Uterus (tissue), 4 donors: ENCODE data around the gene NR1H3. TPM values are rescaled to one million over a fixed set of nuclear protein-coding genes. Genes with fewer than 3 reads are reported as not detected.
A peak's percentile ranks its signal among the peaks of the same experiment; 100 is the strongest.

ENCODE experiments used
- DNase-seq, 2 donors: peaks; one replicate each; pipeline ENCODE4 v3.0.0-alpha.2; 2019 to 2020
- H3K27ac ChIP-seq, 2 donors: fragments of 200-600 bp; sonication (generic); 1 replicate in 1 of 2; 2 replicates in 1 of 2; pipeline ENCODE4 v1.5.1; 2016 to 2018
- H3K27me3 ChIP-seq, 2 donors: fragments of 200-600 bp; sonication (generic); one replicate each; pipeline ENCODE4 v1.5.1; 2018 to 2019; ENCODE audit warnings: control low read depth in 1 of 2
- H3K36me3 ChIP-seq, 2 donors: fragments of 200-600 bp; sonication (generic); one replicate each; pipeline ENCODE4 v1.5.1; 2019; ENCODE audit warnings: control low read depth in 1 of 2
- H3K4me1 ChIP-seq, 2 donors: fragments of 200-600 bp; sonication (generic); one replicate each; pipeline ENCODE4 v1.5.1; 2018 to 2019; ENCODE audit warnings: control low read depth in 1 of 2
- H3K4me3 ChIP-seq, 2 donors: fragments of 200-600 bp; sonication (generic); 1 replicate in 1 of 2; 2 replicates in 1 of 2; pipeline ENCODE4 v1.5.1; 2018 to 2019; ENCODE audit warnings: mild to moderate bottlenecking in 1 of 2
- H3K9me3 ChIP-seq, 2 donors: fragments of 200-600 bp; sonication (generic); one replicate each; pipeline ENCODE4 v1.5.1; 2019; ENCODE audit warnings: control low read depth in 1 of 2
- POLR2A ChIP-seq, 2 donors: fragments of 450-650 bp; IDR thresholded peaks; one replicate each; pipeline ENCODE4 v1.6.1; 2016; ENCODE audit warnings: antibody characterized with exemption in 2 of 2, mild to moderate bottlenecking in 1 of 2, moderate library complexity in 1 of 2
- intact Hi-C: fragments of 100-400 bp; cut with DNase I; formaldehyde crosslinking; loops from one replicate; pipeline ENCODE4 v1.15.1; 2023; ENCODE audit warnings: low total_unique reads
- total RNA-seq, 4 donors: library from RNA; depleted of rRNA in 3 of 4; stranded (reverse); fragments of >200 nt in 3 of 4; gene quantifications; one replicate each; pipeline versions ENCODE4 v1.1.0 to v1.2.4, GENCODE V29; 2014 to 2023
- TF ChIP-seq, protein P1 (sequence below), 4 experiments: fragments of 200-600 bp in 2 of 4; fragments of 450-650 bp in 2 of 4; sonication (generic) in 2 of 4; IDR thresholded peaks; one replicate each; pipeline ENCODE4 v1.5.1; 2016 to 2019; ENCODE audit warnings: antibody characterized with exemption in 4 of 4, mild to moderate bottlenecking in 2 of 4, moderate library complexity in 1 of 4
- donor health status: DM: yes; HTN: yes; CAD: no.

Gene NR1H3
- total RNA-seq, 4 donors from 2014 or later = 14.1 to 49.0 (median 31.9) TPM

DNA sequence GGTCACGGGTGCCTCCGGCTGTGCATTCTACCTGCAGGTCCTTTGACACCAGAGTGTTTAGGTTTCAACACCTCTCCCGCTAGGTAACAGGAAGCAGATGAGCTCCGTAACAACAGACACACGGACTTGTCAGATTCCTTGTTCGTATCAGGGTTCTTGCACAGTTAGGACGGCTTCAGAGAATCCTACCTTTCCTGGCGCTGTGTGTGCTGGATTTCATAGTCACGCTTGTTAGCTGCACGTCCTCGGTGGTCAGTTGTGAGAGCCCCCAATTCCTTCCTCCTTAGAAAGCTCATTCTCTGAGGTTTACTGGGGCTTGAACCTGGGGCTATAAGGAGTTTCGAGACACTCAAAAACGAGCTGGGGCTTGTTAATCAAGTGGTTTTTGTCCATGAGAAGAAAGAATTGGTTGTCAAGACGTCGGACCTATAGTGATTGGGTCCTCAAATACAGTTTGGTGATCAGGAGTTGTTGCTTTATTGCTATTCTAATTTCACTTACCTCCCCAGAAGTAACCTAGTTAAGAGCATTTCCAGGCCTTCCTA, 42.4 kb upstream of the NR1H3 start:
- Histone ChIP-seq H3K27ac (peak overlapping the region; percentile 94 to 99), H3K4me1 (no peaks in the 10 kb centered on the region), H3K36me3 (no peaks in the 10 kb centered on the region), H3K4me3 (peak overlapping the region; percentile 57 to 90), H3K9me3 (no peaks in the 10 kb centered on the region), H3K27me3 (no peaks in the 10 kb centered on the region)
- intact Hi-C loops = no loop called here
- no peak for DNase-seq
- TF ChIP-seq, protein P1, sequence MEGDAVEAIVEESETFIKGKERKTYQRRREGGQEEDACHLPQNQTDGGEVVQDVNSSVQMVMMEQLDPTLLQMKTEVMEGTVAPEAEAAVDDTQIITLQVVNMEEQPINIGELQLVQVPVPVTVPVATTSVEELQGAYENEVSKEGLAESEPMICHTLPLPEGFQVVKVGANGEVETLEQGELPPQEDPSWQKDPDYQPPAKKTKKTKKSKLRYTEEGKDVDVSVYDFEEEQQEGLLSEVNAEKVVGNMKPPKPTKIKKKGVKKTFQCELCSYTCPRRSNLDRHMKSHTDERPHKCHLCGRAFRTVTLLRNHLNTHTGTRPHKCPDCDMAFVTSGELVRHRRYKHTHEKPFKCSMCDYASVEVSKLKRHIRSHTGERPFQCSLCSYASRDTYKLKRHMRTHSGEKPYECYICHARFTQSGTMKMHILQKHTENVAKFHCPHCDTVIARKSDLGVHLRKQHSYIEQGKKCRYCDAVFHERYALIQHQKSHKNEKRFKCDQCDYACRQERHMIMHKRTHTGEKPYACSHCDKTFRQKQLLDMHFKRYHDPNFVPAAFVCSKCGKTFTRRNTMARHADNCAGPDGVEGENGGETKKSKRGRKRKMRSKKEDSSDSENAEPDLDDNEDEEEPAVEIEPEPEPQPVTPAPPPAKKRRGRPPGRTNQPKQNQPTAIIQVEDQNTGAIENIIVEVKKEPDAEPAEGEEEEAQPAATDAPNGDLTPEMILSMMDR (IDR thresholded peaks at IDR 0.05) = no peak

DNA sequence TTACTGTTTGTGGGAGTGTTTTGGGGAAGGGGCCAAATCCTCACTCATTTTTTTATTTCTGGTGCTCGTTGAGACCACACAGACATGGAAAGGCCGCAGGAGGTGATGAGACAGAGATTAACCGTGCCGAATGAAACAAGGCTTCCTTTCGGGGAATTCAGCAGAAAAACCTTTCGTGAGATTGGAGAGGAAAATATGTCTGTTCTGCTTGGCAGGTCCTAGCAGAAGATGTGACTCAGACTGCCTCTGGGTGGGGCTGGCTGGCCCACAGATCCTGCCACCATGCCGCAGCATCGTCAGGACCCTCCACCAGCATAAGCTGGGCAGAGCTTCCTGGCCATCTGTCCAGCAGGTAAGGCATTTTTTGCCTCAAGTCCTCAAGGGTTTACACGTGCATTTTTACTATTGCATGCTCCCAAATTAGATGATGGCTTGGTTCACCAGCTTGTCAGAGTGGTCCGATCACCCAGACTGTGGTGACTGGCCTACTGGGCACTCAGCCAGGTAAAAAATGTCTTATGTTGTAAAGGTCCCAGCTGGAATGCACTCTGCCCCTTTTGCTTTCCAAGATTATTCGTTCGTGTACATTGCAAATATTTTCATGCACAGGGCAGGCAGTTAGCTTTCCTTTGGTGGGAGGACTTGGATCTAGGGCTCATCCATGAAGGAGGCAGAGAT, 41.5 kb upstream of the NR1H3 start:
- H3K9me3 ChIP-seq = no peaks in the 10 kb centered on the region
- H3K4me1 ChIP-seq = no peaks in the 10 kb centered on the region
- peak overlapping the region; percentile 94 to 99 for H3K27ac ChIP-seq
- H3K36me3 ChIP-seq = no peaks in the 10 kb centered on the region
- intact Hi-C loops = no loop called here
- no peak for TF ChIP-seq POLR2A (IDR thresholded peaks at IDR 0.05)
- TF ChIP-seq, protein P1 (IDR thresholded peaks at IDR 0.05) = no peak
- DNase-seq = peak; percentile 43 to 44
- no peaks in the 10 kb centered on the region for H3K27me3 ChIP-seq
- peak overlapping the region; percentile 57 to 90 for H3K4me3 ChIP-seq

DNA sequence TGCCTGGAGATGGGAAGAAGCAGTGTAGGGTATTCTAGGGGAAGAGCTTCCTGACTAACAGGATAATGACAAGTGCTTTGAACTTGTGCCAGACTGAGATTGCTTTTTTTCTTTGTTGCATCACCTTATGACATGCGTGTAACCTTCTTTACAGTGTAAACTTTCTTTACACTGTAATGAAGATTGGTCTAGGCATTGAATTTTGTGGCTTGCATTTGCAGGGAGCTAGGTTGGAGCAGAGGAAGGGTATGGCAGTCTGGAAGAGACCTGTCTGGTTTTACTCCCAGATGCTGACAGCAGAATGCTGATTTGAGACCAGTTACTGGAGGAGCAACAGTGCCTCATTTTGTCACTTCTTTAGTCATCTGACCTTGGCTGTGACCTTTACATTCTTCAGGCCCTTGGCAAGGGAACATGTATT, 37.4 kb upstream of the NR1H3 start:
- intact Hi-C loops = no loop called here
- H3K27ac ChIP-seq = no peak overlapping the region
- DNase-seq = no peak
- no peaks in the 10 kb centered on the region for H3K36me3 ChIP-seq
- TF ChIP-seq, protein P1 (IDR thresholded peaks at IDR 0.05) = no peak
- no peak for TF ChIP-seq POLR2A (IDR thresholded peaks at IDR 0.05)
- no peaks in the 10 kb centered on the region for H3K4me1 ChIP-seq
- H3K27me3 ChIP-seq = no peaks in the 10 kb centered on the region
- no peaks in the 10 kb centered on the region for H3K9me3 ChIP-seq
- no peak overlapping the region for H3K4me3 ChIP-seq

DNA sequence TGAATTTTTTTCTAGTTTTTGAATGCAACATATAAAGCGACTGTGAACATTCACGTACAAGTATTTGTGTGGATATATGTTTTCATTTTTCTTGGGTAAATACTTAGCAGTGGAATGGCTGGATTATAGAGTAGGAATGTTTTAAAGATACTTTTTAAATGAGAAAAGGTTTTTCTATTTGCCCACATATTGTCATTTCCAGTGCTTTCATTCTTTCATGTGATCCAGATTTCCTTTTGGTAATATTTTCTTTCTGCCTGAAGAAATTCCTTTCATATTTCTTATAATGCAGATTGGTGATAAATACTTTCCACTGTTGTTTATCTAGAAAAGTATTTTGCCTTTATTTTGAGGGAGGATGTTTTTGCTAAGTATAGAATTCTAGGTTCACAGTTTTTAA, 35.1 kb upstream of the NR1H3 start:
- no peaks in the 10 kb centered on the region for H3K27me3 ChIP-seq
- H3K4me3 ChIP-seq = no peak overlapping the region
- no peak for TF ChIP-seq POLR2A (IDR thresholded peaks at IDR 0.05)
- TF ChIP-seq, protein P1 (IDR thresholded peaks at IDR 0.05) = no peak
- no peaks in the 10 kb centered on the region for H3K9me3 ChIP-seq
- DNase-seq = no peak
- H3K4me1 ChIP-seq = no peaks in the 10 kb centered on the region
- intact Hi-C loops = no loop called here
- H3K27ac ChIP-seq = no peak overlapping the region
- no peaks in the 10 kb centered on the region for H3K36me3 ChIP-seq

DNA sequence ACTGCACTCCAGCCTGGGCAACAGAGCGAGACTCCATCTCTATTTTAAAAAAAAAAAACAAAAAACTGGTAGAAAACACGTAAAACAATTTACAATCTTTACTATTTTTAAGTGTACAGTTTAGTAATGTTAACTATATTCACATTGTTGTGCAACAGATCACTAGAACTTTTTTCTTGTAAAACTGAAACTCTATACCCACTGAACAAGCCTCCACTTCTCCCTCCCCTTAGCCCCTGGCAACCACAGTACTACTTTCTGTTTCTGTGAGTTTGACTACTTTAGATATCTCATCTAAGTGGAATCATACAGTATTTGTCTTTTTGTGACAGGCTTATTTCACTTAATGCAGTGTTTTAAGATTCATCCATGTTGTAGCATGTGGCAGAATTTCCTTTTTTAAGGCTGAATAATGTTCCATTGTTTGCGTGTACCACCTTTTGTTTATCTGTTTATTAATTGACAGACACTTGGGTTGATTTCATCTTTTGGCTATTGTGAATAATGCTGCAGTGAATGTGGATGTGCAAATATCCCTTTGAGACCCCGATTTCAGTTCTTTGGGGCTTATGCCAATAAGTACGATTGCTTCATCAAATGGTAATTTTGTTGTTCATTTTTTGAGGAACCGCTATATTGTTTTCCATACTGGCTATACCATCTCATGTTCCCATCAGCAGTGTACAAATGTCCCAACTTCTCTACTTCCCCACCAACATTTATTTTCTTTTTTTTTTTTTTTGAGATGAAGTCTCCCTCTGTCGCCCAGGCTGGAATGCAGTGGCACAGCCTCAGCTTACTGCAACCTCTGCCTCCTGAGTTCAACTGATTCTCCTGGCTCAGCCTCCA, 32.0 kb upstream of the NR1H3 start:
- no peak for DNase-seq
- H3K4me3 ChIP-seq = no peak overlapping the region
- H3K27me3 ChIP-seq = no peaks in the 10 kb centered on the region
- TF ChIP-seq, protein P1 (IDR thresholded peaks at IDR 0.05) = no peak
- no peak for TF ChIP-seq POLR2A (IDR thresholded peaks at IDR 0.05)
- H3K27ac ChIP-seq = no peak overlapping the region
- H3K36me3 ChIP-seq = no peaks in the 10 kb centered on the region
- H3K4me1 ChIP-seq = no peaks in the 10 kb centered on the region
- no peaks in the 10 kb centered on the region for H3K9me3 ChIP-seq
- intact Hi-C loops = no loop called here
